Activated T-helper 2 cell treated with anti-CD3 and anti-CD28 coated beads, Interferon-gamma antibody, Interleukin-2, Interleukin-4, amounts not matched to agents 10 μg/mL and 5 μg/mL and 100 μg/mL, durations not matched to agents 14 hours and 24 hours and 36 hours (primary cell): Measurements from ENCODE around the gene SERPINF2. TPM values are rescaled to one million over a fixed set of nuclear protein-coding genes. Genes with fewer than 3 reads are reported as not detected.

Experiments
- DNase-seq: peaks from one replicate; pipeline ENCODE4 v3.0.0; 2021; ENCODE audit warnings: low spot score
- H3K27ac Mint-ChIP-seq: one replicate; pipeline ENCODE4 v1.8.0; 2021; ENCODE audit warnings: mixed read lengths
- H3K27me3 Mint-ChIP-seq: one replicate; pipeline ENCODE4 v1.8.0; 2021; ENCODE audit warnings: low read depth, mixed read lengths
- H3K36me3 Mint-ChIP-seq: one replicate; pipeline ENCODE4 v1.8.0; 2021; ENCODE audit warnings: low read depth, mixed read lengths
- H3K4me1 Mint-ChIP-seq: one replicate; pipeline ENCODE4 v1.8.0; 2021; ENCODE audit warnings: low read depth, mixed read lengths
- H3K4me3 Mint-ChIP-seq: one replicate; pipeline ENCODE4 v1.8.0; 2021; ENCODE audit warnings: low read depth, mild to moderate bottlenecking, moderate library complexity, mixed read lengths
- H3K9me3 Mint-ChIP-seq: one replicate; pipeline ENCODE4 v1.8.0; 2021; ENCODE audit warnings: mixed read lengths
- intact Hi-C: fragments of 100-400 bp; cut with micrococcal nuclease; formaldehyde crosslinking; loops from one replicate; pipeline ENCODE4 v1.15.1; 2023
- total RNA-seq: library from RNA; stranded (reverse); gene quantifications from 2 replicates; pipeline ENCODE4 v1.2.3, GENCODE V29; 2022

Gene SERPINF2
- total RNA-seq, 1 donor from 2014 or later: 0.14 TPM

- intact Hi-C loops: no loop called here
- Mint-ChIP-seq H3K9me3 (no peaks in the 10 kb centered on the region), H3K4me1 (peaks cover 18% of the 10 kb centered on the region), H3K27ac (no peak overlapping the region), H3K4me3 (peak overlapping the region; percentile 15), H3K27me3 (peaks cover 40% of the 10 kb centered on the region), H3K36me3 (peaks cover 20% of the 10 kb centered on the region)
- no peak for DNase-seq
Observed at GRCh38 chr17:1711804-1712203, 30.9 kb upstream of the SERPINF2 start.

GRCh38 chr17:1712271-1712670 is 30.4 kb upstream of the SERPINF2 start:
- intact Hi-C loops: no loop called here
- H3K9me3 Mint-ChIP-seq: no peaks in the 10 kb centered on the region
- no peak overlapping the region for H3K4me3 Mint-ChIP-seq

GRCh38 chr17:1713160-1713877 is 29.4 kb upstream of the SERPINF2 start:
- no peak for DNase-seq
- H3K4me1 Mint-ChIP-seq: peaks cover 21% of the 10 kb centered on the region
- no peak overlapping the region for H3K27ac Mint-ChIP-seq
- no peaks in the 10 kb centered on the region for H3K9me3 Mint-ChIP-seq
- peaks cover 32% of the 10 kb centered on the region for H3K27me3 Mint-ChIP-seq
- H3K4me3 Mint-ChIP-seq: peak overlapping the region; percentile 51
- peaks cover 20% of the 10 kb centered on the region for H3K36me3 Mint-ChIP-seq
- intact Hi-C loops: no loop called here

More at GRCh38 chr17:1712271-1712670, 30.4 kb upstream of the SERPINF2 start:
- Mint-ChIP-seq H3K4me1 (peaks cover 16% of the 10 kb centered on the region), H3K27ac (no peak overlapping the region), H3K36me3 (peaks cover 20% of the 10 kb centered on the region), H3K27me3 (peaks cover 37% of the 10 kb centered on the region)
- DNase-seq: no peak

- Mint-ChIP-seq H3K4me3 (peak overlapping the region; percentile 72), H3K4me1 (peaks cover 19% of the 10 kb centered on the region), H3K27ac (no peak overlapping the region), H3K36me3 (peaks cover 20% of the 10 kb centered on the region), H3K9me3 (no peaks in the 10 kb centered on the region), H3K27me3 (peaks cover 29% of the 10 kb centered on the region)
- intact Hi-C loops: no loop called here
- no peak for DNase-seq
Observed at GRCh38 chr17:1713878-1714426, 28.7 kb upstream of the SERPINF2 start.

- no peak for DNase-seq
- no peak overlapping the region for H3K27ac Mint-ChIP-seq
- H3K27me3 Mint-ChIP-seq: peaks cover 27% of the 10 kb centered on the region
- H3K4me1 Mint-ChIP-seq: peaks cover 19% of the 10 kb centered on the region
- intact Hi-C loops: no loop called here
- no peaks in the 10 kb centered on the region for H3K9me3 Mint-ChIP-seq
- peaks cover 20% of the 10 kb centered on the region for H3K36me3 Mint-ChIP-seq
- peak overlapping the region; percentile 72 for H3K4me3 Mint-ChIP-seq
Observed at GRCh38 chr17:1714427-1714979, 28.2 kb upstream of the SERPINF2 start.

GRCh38 chr17:1714980-1715802 is 27.5 kb upstream of the SERPINF2 start:
- peaks cover 20% of the 10 kb centered on the region for H3K36me3 Mint-ChIP-seq
- DNase-seq: peak; percentile 39
- H3K4me1 Mint-ChIP-seq: peaks cover 19% of the 10 kb centered on the region
- H3K4me3 Mint-ChIP-seq: peak overlapping the region; percentile 68
- intact Hi-C loops: loop anchor here (5.0 kb wide), 1 partner anchor 327 kb away; the partner anchor contains the start of gene OVCA2
- H3K27me3 Mint-ChIP-seq: peaks cover 27% of the 10 kb centered on the region
- H3K9me3 Mint-ChIP-seq: no peaks in the 10 kb centered on the region
- H3K27ac Mint-ChIP-seq: peak overlapping the region; percentile 22

- Mint-ChIP-seq H3K27me3 (peaks cover 24% of the 10 kb centered on the region), H3K27ac (no peak overlapping the region), H3K9me3 (no peaks in the 10 kb centered on the region)
Observed at GRCh38 chr17:1715803-1716075, 26.9 kb upstream of the SERPINF2 start.

GRCh38 chr17:1716076-1716911 is 26.4 kb upstream of the SERPINF2 start:
- Mint-ChIP-seq H3K4me1 (peaks cover 20% of the 10 kb centered on the region), H3K4me3 (peak overlapping the region; percentile 95), H3K27me3 (peaks cover 18% of the 10 kb centered on the region), H3K27ac (peak overlapping the region; percentile 96), H3K36me3 (peaks cover 20% of the 10 kb centered on the region), H3K9me3 (no peaks in the 10 kb centered on the region)
- peak; percentile 100 for DNase-seq
- intact Hi-C loops: loop anchor here (1.0 to 5.0 kb wide), 6 partner anchors 31 to 587 kb away; partner anchors contain the start of genes OVCA2, PRPF8, RILP and SMG6

More at GRCh38 chr17:1715803-1716075, 26.9 kb upstream of the SERPINF2 start:
- no peak for DNase-seq
- peaks cover 20% of the 10 kb centered on the region for H3K36me3 Mint-ChIP-seq
- H3K4me3 Mint-ChIP-seq: peak overlapping the region; percentile 95
- intact Hi-C loops: loop anchor here (1.0 to 5.0 kb wide), 6 partner anchors 31 to 587 kb away; partner anchors contain the start of genes OVCA2, PRPF8, RILP and SMG6
- H3K4me1 Mint-ChIP-seq: peaks cover 18% of the 10 kb centered on the region

GRCh38 chr17:1716912-1717695 is 25.6 kb upstream of the SERPINF2 start:
- Mint-ChIP-seq H3K4me1 (peaks cover 18% of the 10 kb centered on the region), H3K36me3 (peaks cover 13% of the 10 kb centered on the region), H3K27ac (peak overlapping the region; percentile 96), H3K27me3 (peaks cover 13% of the 10 kb centered on the region), H3K9me3 (no peaks in the 10 kb centered on the region), H3K4me3 (peak overlapping the region; percentile 95)
- peak; percentile 86 for DNase-seq
- intact Hi-C loops: loop anchor here (1.0 to 5.0 kb wide), 6 partner anchors 32 to 586 kb away; partner anchors contain the start of genes OVCA2, PRPF8, RILP and SMG6

GRCh38 chr17:1718362-1719165 is 24.1 kb upstream of the SERPINF2 start:
- no peak for DNase-seq
- no peaks in the 10 kb centered on the region for H3K36me3 Mint-ChIP-seq
- peaks cover 6% of the 10 kb centered on the region for H3K27me3 Mint-ChIP-seq
- peaks cover 26% of the 10 kb centered on the region for H3K4me1 Mint-ChIP-seq
- peak overlapping the region; percentile 95 for H3K4me3 Mint-ChIP-seq
- intact Hi-C loops: loop anchor here (5.0 kb wide), 1 partner anchor 324 kb away; the partner anchor contains the start of gene OVCA2
- H3K27ac Mint-ChIP-seq: peak overlapping the region; percentile 96
- H3K9me3 Mint-ChIP-seq: no peaks in the 10 kb centered on the region
